Activated CD8-positive, alpha-beta memory T cell treated with anti-CD3 and anti-CD28 coated beads, Interleukin-2, amount 50 U/mL, for 1 hour (primary cell): Measurements from ENCODE around the gene COG3.

Experiments
- DNase-seq: peaks from one replicate; pipeline ENCODE4 v3.0.0-alpha.2; 2020; ENCODE audit errors: extremely low read depth

COG3 gene

DNA sequence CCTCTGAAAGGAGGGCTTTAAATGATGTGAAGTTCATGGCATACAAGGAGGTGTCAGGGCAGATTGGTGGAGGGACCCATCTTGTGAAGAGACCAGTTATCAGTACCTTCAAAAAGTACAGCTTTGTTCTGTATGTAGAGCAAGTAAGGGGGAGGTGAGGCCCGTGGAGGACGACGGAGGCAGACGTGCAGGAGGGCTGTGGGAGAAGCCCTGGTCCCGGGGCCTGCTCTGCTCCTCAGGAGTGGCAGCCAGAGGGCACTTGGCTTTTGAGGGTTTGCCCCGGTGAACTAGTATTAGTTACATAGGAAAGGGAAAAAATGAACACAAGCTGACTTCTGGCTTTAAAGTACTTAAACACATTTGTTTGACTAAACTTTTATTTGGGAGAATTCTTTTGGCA, 42.1 kb downstream of the COG3 start:
- DNase-seq = no peak

DNA sequence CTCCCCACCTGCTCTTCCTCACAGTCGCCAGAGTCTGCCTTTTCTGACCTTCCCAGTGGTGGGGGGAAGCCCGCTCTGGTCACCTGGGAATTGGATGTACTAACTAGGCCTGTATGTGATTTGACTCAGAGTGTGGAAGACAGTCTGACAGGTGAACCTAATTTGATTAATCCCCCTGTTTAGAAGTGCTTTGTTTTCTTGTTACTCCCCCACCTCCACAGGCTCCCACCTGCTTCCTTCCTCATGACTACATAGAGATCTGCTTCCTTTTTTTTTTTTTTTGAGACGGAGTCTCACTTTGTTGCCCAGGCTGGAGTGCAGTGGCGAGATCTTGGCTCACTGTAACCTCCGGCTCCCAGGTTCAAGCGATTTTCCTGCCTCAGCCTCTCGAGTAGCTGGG, 44.0 kb downstream of the COG3 start:
- no peak for DNase-seq

DNA sequence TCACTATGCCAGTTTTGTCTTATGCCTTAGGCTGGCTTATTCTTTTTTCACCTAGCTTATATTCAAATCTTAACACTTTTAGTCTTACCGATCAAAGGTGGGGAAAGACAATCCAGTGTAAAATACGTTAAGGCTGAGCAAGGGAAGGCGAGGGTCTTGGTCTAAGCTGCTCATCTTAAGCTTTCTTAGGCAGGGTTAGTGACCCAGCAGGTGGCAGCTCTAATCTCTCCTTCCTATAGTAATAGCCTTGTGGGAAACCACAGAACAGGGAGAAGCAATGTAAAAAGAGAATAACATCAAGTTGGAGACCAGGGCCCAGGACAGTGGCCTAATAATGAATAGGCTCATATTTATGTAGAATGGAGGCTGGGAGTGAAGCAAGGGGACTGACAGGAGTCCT, 45.9 kb downstream of the COG3 start:
- no peak for DNase-seq

DNA sequence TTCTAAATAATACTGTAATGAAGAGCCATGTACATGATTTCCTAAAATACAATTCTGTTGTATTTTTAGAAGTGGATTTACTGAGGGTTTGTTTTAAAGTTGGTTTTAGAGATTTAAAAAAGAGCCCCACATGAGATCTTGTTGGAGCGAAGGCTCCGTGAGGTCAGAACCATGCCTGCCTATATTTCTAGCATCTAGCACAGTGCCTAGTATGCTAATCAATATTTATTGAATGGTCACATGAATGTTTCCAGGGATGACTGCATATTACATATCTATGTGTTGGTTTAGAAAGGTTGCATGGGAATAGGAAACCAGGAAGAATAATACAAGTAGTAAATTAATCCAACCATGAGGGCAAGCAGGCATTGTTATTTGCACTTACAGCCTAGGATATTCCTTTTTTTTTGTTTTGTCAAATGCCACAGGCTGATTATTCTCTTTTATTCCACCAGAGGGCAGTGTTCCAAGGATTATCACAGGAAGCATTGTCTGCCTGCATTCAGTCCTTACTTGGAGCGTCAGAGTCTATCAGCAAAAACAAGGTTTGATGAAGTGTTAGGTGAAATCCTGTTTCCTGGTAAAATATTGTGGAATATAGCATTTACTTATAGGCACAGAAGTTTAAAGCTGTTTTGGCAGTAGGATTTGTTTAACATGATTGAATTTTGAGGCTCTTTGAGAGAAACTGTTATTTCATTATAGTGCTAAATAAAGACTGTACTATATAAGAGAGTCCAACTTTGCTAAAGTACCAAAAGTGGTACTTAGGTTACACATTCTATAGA, 46.8 kb downstream of the COG3 start:
- no peak for DNase-seq

DNA sequence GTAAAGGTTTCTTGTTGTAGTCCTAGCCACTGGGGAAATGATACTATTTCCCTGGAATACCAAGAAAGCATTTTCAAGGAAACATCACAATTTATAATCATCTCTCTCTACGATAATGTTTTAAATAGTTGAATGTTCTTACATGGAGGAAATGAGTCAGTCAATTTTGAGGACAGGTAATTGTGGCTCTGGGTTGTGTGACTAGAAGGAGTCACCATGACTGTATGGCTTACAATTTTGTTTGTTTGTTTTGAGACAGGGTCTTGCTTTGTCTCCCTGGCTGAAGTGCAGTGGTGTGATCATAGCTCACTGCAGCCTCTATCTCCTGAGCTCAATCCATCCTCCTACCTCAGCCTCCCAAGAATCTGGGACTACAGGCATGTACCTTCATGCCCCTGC, 47.4 kb downstream of the COG3 start:
- no peak for DNase-seq

DNA sequence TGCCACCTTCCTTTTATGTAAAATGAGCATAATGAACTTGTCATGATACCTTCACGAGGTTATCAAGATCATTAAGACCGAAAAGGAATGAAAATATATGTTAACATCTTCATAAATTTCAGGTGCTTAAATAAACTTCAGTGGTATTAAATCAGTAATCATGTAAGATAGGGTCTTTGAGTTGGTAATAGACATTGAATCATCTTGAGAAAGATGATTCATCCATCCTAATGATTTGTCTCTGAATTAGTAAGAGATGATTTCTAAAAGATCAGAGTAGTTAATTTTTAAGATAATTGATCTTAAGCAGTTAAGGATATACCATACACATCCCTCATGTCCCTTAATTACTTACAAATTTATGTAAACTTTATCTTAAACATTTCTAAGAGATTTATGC, 52.0 kb downstream of the COG3 start:
- DNase-seq = no peak

DNA sequence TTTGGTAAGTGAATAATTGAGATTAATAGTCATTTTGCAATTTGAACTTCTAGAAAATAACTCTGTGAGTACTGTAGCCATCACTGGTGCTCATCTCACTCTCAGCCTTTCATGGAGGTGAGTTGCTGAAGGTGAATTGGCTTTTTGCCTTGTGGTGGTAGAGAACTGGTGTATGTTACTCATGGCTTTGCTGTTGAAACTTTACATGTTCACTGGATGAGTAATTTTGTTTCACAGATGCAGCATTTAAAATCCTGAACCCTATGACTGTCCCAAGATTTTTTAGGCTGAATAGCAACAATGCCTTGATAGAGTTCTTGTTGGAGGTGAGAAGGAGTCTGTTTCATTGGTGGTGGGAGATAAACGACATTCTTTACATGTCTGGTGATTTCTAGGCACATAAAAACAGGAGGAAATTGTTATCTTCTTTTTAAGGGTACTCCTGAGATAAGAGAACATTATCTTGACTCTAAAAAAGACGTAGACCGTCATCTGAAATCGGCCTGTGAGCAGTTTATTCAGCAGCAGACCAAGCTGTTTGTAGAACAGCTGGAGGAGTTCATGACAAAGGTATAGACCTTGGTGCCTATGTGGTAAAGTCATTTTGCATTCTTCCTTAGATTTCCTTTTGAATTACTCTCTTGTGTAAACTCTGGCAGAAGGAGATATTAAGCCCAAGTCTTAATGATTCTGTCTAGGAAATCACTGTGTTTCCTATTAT, 53.9 kb downstream of the COG3 start:
- DNase-seq = no peak

DNA sequence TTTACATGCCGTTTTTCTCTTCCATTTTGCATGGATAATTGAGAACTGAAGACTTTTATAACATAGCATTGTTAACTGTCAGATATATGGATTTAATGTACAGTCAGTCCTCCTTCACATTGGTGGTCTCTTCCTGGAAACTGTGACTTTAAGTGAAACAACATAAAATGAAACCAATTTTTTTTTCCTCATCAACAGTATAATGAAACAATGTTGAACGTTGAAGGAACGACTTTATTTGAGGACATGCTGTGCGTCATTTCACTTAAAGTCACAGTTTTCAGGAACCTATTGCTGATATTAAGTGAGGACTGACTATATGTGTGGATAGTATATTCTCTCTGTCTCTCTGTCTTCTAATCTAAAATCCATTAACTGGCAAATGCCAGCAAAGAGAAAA, 54.8 kb downstream of the COG3 start:
- DNase-seq = no peak

DNA sequence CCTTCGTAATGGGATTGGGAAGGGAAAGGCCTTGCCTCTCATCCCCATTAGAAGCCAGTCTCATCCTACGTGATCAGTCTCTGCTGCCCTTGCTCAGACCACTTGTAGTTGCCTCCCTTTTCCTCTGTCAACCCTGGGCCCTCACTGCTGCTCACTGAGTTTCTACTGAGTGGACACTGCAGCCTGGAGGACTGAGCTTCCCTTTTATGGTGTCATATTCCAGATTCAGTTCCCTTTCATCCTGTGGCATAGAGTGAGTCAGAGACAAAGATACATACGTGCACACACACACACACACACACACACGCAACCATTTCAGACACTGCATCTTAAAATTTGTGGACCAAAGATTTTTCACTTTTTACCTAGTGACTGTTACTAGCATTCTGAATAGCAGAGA, 56.6 kb downstream of the COG3 start:
- no peak for DNase-seq

DNA sequence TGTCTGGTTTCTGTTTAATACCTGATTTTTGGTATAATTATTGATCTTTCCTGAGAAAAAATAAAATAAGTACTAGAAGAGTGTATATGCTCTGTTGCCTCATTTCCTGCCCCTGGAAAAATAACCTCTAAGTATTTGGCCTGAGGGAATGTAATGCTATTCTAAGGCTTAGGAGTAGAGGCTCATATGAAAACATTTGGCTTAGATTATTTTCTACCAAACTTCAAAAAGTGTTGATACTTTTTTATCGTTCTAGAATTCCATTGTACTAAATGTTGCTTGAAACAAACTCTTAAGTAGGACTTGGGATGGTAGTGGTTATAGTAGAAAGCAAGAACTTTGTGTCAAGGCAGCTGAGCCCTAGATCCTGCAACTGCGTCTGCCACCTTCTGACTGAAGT, 57.8 kb downstream of the COG3 start:
- no peak for DNase-seq

DNA sequence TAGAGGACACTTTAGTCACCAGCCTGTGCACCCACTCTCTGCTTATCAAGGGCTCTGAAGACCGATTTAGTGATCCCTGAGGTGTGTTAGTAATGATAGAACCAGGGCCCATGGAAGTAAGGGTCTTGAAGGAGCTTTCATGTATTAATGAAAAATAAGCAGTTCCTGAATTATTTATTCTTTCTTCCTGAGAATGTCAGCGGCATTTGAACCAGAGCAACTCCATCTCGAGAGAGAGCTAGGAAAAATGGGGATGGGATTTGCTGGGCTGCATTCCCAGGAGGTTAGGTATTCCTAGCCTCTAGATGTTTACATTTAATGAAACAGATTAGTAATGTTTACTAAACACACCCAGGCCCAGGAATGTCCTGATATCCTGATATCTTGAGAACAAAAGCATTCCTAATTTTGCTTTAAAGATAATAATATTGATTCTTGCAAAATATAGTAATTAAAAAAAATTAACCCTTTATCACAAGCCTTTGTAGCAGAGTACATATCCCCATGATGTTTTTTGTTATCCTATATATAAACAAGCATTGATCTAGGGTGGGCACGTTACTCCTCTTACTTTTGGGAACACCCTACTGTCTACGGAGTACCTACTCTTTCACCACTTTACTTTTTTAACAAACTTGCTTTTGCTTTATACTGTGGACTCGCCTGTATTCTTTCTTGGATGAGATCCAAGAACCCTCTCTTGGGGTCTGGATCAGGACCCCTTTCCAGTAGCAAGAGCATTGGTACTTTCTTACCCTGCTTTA, 63.1 kb downstream of the COG3 start:
- DNase-seq = no peak

DNA sequence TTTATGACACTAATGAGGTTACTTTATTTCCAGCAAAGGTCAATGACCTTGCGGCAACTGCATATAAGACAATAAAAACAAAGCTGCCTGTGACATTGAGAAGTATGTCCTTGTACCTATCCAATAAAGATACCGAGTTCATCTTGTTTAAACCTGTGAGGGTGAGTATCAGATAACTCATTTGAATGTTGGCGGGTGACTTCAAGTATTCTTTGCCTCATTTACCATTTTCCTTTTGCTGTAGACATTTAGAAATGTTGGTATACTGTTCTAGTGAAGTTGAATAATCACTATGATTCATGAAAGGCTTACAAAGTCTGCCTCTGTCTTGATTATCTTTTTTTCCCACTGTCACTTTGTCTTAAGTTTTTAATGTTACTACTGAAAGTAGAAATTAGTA, 65.0 kb downstream of the COG3 start:
- no peak for DNase-seq

DNA sequence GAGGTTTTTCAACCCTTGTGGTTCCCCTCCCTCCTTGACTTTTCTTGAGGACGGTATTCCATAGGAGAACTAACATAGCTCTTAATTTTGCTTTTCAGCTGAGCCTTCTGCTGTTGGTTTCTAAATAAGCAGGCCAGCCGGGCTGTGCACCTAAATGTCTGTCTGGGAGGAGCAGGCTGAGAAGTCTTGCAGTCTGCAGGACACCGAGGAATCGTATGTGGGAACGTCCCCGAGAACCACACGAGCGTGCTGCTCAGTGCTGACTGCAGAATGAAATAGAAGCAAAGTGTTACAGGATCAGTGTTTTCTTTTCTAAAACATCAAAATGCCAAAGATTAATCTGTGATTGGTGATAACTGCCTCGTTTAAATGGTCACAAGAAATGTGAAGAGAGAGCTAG, 69.9 kb downstream of the COG3 start:
- no peak for DNase-seq

DNA sequence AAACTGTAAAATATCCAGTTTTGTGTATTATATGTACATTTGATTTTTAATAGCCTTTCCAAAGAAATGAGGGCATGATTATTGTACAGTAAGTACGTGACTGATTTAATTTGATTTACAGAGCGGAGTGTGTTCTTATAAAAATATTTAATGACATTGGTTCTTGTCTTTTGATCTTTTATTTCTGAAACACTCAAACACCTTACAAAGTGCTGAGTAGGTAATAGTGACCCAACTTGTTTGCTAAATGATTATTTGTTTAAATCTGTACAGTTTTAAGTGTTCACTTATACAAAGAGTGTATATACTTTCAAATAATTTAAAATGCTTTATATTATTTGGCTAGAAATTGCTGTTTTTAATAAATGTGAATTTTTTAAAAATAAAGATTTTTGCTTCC, 71.5 kb downstream of the COG3 start:
- DNase-seq = no peak

DNA sequence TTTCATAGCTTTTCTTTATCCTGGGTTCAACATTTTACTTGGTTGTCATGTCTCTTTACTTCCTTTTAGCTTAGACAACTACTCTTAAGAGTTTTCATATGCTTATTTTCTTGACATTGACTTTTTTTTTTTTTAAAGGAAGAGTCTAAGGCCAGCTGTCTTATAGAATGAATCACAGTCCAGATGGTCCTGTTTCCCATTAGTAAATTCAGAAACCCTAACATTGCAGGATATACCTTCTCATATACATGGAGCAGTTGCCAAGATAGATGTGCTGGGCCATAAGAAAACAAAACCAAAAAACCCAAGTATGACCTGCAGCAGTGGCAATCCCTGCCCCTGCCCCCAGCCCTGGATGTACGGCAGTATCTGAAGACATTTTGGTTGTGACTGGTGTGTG, 72.8 kb downstream of the COG3 start:
- DNase-seq = no peak

DNA sequence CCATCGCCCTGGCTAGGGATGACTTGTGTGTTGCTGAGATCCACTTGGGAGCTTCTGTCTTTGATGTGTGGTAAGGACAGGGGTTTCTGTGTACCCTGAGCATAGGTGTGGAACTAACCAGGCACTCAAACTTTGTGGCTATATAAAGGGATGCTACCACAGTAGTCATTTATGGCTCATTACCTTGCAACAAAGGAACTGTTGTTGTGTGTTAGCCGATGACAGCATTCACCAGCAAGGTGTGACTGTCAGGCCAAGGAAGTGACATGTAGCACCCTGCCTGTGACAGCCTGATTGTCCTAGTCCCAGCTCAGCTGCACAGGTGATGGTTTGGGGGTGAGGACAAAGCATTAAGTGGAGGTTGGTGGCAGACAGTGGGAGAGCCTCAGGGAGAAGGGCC, 73.6 kb downstream of the COG3 start:
- no peak for DNase-seq

DNA sequence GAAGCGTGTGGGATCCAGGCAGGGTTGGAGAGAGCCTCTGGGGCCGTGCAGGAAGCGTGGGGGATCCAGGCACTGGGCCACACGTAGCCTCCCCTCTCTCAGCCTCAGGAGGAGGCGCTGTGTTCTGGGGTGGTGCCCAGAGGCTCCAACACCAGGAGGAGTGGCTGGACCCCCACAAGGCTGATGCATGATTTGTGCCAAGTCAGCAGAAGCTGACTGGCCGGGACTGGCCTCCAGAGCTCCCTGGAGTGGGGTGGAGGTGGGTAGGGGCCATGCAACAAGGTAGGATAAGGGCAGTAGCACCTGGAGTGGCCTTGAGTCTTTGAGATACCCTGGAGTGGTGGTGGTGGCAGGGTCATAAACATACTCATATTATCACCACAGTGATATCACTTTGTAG, 75.5 kb downstream of the COG3 start:
- no peak for DNase-seq

DNA sequence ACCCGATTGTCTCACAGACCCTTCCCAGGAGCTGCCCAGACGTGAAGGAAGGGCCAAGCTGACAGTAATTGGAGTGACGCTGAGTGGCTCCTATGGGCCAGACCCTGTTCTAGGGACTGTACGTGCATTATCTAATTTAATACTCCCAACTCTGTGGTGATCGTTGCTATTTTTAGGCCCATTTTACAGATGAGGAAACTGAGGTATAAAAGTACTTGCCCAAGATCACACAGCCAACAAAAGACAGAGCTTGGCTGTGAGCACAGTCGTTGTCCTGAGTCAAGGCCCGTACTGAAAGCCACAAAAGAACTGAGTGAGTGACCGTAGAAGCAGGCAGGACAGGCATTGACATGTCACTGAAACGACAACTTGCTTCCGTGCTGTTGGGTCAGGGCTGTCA, 76.1 kb downstream of the COG3 start:
- DNase-seq = no peak

DNA sequence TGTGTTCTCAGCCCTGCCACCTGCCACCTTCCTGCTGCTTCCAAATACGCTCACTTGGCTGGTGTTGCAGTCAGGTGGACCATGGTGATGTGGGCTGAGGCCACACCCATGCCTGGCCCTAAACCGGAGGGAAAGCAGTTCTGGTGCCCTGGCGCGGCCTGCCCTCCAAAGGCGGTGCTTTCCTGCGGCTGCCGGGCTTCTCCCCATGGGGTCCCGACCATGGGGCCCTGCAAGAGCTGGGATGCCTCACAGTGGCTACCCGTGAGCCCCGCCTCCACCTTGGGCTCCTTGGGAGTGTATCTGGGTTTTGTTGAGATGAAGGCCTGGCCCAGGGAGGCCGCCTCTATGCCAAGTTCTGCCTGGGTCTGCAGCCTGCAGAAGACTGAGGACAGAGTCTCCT, 77.1 kb downstream of the COG3 start:
- DNase-seq = no peak

DNA sequence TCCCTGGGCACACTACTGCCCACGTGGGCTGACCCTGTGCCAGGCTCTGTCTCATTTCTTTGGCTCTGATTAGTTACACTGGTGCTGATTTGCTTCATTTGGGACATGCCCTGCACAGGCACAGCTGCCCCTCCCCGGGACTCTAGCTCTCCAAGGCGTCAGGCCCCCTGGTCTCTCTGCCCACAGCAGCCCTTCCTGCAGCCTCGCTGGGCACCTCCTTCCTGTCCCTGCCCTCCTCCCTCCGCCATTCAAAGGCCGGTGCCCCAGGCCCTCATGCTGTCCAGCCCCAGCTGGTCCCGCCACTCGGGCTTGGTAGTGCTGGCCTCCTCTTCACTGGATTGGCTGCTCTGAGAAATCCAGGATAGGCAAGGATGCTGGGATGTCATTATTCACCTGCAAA, 77.7 kb downstream of the COG3 start:
- no peak for DNase-seq

DNA sequence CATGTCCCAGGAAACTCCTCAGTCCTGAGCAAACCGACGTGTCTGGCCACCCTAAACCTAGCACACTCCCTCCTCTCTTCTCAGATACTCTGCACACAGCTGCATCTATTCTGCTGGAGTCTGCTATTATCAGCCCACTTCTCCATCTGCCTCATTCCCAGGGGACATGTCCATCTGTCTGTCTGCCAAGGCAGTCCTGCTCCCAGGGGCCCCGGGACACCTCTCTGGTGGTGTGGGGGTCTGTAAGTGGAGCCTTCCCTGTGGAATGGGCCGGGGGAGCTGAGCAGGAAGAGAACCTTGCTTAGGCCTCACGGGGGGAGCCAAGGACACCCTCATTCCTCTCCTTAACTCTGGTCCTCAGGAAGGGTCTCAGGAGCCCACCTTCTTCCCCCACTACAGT, 78.1 kb downstream of the COG3 start:
- no peak for DNase-seq

DNA sequence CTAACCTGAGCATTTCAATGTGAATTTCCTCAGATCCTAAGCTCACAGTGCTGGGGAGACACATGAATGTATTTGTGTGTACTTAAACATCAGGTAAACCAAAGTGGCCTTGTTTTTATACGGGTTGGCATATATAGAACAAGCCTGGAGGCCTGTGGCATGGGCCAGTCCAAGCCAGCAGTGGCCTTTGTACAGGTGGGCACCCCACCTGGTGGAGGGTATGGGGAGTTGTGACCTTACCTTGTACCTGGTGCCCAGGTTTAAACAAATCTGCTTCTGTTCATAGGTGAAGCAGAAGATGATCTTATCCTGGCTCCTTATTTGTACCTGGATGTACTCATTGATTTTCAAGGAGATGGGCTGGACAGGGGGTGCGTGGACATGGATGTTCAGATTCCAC, 79.8 kb downstream of the COG3 start:
- no peak for DNase-seq
